HG03558 (cell line): ENCODE data around the gene OAS2.

ENCODE experiments used
- ATAC-seq: cut with Tn5 transposase; IDR thresholded peaks from one replicate; pipeline ENCODE4 v1.9.1; 2021; ENCODE audit warnings: moderate number of reproducible peaks; ENCODE audit not compliant: unreplicated experiment; ENCODE audit errors: extremely low read depth

Gene OAS2

DNA sequence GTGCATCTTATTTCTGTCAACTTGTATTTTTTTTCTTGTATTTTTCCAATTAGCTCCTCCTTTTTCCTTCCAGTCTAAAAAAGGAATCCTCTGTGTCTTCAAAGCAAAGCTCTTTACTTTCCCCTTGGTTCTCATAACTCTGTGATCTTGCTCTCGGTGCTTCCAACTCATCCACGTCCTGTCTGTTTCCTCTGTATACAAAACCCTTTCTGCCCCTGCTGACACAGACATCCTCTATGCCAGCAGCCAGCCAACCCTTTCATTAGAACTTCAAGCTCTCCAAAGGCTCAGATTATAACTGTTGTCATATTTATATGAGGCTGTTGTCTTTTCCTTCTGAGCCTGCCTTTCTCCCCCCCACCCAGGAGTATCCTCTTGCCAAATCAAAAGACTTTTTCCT is 32.4 kb downstream of the OAS2 start:
- no peak for ATAC-seq

DNA sequence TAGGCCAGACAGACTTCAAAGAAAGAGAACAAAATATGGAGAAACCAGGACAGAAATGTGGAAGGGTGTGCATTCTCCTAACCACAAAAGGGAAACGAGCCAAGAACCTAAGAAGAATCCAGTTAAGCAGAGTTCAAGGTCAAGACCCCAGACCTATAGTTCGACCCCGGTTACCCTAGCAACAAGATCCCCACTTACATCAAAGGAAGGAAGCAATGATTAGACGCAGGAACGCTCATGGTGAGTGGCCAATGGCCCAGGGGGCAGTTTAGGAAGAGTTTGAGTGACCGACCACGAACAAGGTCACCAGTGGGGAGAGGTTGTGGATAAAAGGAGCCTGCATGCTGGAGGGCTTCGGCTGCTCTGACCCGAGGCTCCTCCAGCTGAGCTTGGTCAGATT is 36.2 kb downstream of the OAS2 start:
- no peak for ATAC-seq

DNA sequence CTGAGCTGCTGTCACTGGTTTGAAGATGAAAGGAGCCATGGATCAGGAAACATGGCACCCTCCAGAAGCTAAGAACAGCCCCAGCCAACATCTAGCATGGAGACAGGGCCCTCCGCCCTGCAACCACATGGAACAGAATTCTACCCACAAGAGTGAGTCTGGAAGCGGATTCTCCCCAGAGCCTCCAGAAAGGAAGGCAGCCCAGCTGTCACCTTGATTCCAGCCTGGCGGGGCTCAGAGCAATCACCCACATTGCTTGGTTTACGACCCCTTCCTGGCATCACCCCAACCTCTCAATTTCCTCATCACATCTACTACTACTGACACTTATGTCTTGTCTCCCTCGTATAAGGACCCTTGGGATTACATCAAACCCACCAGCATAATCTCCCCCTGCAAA is 38.5 kb downstream of the OAS2 start:
- no peak for ATAC-seq

DNA sequence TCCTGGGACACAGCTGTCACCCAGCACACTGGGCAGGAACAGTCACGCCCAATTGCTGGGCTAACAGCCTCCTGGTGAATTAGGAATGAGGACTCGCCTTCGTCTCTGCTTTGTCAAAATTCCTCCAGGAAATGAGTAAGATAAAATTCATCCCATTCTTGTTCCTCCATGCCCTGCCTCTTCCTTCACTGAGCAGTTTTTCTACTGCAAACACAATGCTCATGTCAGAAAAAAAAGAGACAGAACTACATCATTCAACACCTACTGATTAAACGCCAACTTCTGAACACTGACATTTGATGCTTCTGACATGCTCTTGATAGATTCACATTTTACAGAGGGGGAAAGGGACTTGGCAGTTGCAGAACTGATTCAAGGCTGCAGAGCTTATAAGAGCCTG is 40.7 kb downstream of the OAS2 start:
- ATAC-seq: no peak

DNA sequence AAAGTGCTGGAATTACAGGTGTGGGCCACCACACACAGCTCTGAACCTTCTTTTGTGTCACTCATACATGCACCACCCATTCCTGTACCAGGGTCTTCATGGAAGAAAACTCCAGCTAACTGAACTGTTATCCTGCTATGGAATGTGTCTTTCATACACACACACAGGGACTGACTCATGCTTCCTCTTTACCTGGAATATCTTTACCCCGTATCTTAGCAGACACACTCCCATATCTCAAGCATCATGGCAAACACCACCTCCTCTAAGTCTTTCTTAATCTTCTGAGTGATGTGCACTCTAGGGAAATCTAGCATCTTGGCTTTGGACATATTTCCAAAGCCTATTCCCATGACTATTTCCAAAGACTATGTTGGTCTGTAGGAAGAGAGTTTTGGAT is 43.2 kb downstream of the OAS2 start:
- ATAC-seq: no peak

DNA sequence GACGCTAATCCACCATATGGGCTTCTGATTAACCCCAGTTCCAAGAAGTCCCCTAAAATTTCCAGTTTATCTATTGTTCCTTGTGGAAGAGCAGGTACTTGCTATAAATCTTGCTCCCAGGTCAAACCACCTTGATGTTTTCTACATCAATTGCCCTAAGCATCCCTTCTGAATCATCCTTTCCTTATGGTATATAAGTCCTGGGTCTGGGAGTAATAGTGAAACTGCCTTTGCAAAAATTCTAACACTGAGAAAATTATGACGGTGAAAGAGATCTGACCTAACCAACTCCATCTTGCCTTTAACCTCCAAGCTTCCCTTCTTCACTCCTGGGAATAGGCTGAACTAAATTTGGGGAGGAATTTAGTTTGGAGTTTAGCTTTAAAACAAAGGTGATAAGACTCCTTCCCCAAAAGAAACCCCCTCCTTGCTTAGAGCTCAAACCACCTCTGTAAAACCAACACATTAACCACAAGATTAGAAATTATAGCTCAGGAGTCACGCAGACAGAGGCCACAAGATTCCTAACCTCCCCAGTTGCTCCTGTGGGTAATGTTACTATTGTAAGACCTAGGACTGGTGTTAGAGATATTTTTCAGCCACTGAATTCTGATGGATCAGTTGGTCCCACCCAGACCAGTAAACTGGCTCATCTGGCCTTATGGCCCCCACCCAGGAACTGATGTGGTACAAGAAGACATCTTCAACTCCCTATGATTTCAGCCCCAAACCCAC is 44.4 kb downstream of the OAS2 start:
- no peak for ATAC-seq

DNA sequence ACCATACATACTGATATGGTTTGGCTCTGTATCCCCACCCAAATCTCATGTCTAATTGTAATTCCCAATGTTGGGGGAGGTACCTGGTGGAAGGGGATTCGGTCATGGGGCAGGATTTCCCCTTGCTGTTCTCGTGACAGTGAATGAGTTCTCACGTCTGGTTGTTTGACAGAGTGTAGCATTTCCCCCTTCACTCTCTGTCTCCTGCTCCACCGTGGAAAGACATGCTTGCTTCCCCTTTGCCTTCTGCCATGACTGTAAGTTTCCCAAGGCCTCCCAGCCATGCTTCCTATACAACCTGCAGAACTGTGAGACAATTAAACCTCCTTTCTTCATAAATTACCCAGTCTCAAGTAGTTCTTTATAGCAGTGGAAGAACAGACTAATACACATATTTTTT is 49.4 kb downstream of the OAS2 start:
- no peak for ATAC-seq

DNA sequence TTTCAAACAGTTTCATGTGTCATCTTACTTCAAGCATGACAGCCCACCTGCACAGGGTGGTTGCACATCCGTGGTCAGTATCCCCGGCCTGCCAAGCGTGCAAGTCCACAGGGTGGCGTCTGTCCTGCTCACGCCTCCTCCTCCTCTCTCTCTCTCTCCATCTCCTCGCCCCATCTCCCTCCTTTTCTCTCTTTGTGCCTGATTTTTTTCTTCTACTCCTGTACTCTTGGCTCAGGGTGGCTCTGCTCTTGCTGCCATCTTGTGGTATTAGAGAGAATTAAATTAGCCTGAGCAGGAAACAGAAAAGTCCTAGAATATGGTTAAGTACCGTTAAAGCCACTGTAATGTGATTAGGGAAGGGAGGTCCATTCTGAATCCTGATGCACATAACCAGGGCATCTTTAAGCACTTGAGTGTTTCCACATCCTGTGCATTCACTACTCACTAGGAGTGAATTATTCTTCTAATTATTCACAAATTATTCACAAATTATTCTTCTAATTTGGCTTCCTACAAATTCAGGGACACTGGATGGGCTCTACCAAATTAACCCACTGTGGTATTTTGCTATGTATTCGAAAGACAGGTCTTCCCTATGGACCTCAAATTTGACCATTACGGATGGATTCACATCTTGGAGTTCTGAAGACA is 52.7 kb downstream of the OAS2 start:
- no peak for ATAC-seq

DNA sequence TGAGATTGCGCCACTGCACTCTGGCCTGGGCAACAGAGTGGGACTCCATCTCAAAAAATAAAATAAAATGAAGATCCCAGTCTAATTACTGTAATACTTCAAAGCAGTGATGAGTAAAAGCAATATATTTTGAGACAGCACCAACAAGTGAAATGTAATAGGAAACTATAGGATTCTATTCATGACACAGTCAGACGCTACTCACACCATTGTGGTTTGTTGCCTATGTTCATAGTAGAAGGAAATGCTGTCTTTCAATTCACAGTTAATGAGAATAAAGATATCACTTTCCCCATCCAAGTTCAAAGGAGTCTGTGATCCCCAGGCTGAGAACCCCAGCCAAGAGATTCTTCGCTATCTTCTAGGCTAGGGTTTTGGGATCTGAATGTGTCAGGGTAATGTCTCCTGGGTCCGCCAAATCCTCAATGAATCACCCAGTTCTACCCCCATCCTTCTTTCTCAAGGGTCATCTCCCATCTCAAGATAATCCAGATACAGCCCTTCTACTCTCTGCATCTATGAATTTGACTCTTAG is 61.7 kb downstream of the OAS2 start:
- no peak for ATAC-seq

DNA sequence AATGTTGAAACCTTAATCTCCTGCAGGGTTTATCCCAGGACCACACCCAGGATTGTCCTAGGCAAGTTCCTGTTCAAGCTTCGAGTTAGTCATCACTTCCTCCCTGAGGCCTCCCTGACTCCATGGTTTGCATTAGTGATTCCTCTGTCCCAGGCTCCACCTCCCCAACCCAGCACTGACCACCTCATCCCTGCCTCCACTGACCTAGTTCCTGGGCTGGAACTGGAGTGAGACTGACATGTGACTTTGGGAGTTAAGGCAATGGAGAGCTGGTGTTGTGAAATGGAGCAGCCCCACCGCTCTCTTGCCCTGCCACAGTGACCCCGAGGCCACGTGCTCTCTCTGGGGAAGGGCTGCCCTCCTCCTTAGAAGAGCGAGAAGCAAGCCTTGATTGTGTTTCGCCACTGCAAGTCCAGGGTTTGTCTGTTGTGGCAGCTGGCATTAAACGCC is 62.4 kb downstream of the OAS2 start:
- no peak for ATAC-seq

DNA sequence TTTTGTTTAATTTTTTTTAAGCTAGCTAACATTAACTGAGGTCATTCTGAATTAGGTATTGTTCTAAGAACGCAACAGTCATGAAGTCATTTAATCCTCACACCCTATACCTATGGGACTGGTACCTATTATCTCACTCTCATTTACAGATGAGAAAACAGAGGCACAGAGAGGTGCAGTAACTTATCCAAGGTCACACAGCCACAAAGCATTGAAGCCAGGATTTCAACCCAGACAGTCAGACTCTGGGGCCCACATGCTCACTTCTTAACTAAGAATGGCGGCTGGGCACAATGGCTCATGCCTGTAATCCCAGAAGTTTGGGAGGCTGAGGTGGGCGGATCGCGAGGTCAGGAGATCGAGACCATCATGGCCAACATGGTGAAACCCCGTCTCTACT is 63.2 kb downstream of the OAS2 start:
- no peak for ATAC-seq

DNA sequence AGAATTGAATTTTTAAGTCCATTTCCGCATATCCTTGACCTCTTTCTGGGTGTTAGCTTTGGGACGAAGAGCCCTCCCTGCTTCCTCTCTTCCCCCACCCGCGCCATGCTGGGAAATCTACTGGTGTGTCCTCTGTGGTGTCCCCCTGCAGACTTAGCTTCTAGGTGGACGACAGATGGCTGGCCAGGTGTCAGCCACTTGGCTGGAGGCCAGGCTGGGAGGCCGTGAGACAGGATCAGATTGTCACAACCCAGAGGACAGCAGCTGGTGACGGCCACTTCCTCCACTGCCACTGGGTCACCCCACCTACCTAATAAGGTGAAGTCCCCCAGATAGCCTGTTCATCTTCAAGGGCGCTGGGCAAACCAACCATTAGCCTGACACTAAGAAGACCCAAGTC is 64.9 kb downstream of the OAS2 start:
- ATAC-seq: no peak

DNA sequence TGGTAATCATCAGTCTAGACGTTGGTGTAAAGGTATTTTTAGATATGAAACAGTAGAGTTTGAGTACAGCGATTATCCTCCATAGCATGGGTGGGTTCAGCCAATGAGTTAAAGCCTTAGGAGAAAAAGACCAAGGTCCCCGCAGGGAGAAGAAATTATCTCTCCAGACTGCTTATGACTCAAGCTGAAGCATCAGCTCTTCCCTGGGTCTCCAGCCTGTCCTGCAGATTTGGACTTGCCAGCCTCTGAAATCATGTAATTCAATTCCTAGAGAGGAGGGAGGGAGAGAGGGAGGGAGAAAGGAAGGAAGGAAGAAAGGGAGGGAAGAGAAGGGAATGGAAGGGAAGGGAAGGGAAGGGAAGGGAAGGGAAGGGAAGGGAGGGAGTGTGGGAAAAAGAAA is 66.2 kb downstream of the OAS2 start:
- no peak for ATAC-seq

DNA sequence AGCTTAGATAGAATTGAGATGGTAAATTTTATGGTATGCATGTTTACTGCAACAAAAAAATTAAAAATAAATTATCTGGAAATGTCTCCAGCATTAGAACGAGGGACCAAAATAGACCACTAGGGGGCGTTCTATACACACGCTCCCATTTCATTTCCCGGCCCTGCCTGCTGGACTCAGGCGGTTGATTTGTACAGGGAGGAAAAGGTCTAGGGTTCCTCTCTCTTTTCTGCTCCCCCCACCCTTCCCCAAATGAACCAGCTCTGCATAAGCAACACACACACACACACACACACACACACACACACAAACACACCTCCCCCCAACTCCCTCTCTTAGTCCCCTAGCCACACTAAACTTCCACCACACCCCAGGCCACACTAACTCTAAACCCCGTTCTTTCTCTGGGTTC is 70.4 kb downstream of the OAS2 start:
- no peak for ATAC-seq

DNA sequence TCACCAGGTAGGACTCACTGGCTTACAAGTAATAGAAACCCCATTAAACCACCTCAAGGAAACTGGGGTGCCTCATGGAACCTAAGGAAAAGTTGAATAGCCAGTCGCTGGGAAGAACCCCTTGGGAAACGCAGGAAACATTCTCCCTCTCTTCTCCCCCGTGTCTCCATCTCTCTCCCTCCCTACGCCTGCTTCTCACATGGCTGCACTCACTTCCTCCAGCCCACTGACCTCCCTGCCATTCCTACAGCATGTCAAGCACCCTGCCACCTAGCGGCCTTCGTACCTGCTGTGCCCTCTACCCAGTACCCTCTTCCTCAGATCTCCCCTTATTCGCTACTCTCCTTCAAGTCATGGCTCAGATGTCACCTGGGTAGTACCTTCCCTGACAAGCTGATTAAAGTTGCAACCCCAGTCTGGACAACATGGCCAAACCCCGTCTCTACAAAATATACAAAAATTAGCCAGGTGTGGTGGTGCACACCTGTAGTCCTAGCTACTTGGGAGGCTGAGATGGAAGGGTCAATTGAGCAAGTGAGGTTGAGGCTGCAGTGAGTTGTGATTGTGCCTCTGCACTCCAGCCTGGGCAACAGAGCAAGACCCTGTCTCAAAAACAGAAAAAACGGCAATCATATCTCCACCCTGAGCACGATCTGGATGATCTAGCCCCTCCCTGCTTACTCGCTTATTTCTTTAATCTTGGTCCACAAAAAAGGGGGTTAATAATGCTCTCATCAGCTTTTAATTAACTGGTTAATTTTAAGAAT is 71.8 kb downstream of the OAS2 start:
- no peak for ATAC-seq

DNA sequence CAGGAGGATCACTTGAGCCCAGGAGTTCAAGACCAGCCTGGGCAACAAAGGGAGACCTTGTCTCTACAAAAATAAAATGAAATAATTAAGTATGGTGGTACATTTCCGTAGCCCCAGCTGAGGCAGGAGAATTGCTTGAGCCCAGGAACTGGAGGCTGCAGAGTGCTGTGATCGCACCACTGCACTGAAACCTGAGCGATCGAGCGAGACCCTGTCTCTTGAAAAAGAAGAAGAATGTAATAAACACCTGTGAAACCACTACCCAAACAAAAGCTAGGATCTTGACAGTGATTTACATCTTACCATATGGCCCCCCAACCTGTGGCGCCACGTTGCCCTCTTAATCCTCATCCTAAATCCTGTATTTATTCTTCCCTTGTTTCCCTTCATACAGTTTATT is 72.5 kb downstream of the OAS2 start:
- no peak for ATAC-seq

DNA sequence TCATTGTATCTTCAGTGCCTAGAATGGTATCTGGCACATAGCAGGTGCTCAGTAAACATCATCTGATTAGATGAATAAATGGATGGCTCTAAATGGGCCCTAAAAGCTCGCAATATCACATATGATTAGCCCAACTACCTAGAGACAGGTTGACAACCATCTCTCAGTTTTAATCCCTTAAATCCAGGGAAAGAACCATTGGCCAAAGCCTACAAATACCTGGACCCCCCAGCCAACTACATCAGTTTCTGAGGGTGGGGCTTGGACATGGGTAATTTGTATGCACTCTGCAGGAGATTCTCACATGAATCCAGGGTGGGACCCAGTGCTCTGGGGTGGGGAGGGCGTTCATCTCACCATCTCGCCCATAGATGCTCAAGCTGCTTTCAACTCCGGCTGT is 73.4 kb downstream of the OAS2 start:
- ATAC-seq: no peak

DNA sequence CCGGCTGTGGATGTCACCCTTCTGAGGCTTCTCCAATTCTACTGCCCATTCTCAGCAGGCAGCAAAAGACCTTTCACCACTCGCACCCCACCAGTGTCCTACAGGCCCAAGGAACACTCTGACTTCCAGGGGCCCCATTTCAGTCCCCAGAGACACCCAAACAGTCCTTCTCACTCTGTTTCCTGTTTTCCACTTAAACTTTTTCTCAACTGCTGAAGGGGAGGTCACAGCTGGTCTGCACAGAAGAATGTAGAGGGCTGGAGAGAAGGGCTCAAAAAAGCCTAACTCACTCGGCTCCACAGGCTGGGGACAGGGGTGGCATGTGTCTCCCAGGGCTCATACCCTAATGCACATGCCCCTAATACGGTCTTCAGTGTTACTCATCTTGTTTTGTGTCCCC is 74.0 kb downstream of the OAS2 start:
- no peak for ATAC-seq

DNA sequence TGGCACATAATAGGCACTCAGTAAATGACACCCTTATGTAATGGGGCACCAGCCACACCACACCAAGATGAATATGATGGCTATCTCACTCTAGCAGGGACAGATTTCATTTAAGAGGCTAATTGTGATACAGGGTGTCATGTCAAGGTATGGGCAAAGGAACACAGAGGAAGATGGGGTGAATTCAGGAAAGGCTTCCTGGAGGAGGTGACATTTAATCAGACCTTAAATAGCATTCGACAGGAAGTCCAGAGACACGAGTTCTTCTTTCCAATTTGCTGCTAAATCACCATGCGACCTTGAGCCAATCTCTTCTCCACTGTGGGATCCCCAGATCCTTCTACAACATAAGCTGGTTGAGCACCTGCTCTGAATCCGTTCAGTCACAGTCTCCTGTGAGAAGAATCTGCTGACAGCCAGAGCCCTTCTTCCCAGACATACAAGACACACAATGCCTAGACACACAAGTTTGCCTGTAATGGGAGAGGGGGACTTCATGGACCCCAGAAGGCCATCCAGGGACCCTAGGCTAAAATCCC is 76.7 kb downstream of the OAS2 start:
- ATAC-seq: no peak

DNA sequence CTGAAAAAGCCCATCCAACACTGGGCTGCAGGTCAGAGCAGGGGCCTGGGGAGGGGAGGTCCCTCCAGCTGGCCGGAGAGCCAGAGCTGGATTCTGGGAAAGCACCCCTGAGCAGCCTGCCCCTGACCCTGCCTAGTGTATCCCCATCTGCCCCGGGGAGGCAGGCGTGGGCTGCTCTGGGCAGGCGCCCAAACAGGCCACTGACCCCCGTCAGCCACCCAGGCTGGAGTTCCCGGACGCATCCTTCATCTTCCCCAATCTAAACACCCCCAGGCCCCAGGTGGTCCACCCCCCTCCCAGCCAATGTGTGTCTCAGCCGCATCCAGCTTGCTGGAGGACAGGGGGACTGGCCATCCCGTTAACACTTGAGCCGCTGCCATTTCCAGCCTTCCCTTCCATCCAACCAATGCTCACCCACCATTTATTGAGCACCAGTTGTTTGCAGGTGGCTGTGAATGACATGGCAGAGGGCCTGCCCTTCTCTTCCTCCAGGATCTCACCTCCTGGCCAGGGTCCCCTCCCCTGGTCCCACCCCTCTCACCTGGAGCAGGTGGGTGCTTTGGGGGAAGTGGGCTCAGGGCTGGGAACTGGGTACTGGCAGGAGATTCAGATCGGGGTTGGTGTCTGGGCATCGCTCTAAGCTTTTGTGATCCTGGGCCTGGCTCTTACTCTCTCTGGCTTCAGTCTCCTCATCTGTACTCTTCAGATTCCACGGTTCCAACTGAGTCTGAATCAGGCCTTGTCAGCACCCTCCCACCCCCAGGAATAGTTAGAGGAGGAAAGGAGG is 77.5 kb downstream of the OAS2 start:
- ATAC-seq: no peak
